LNCAP (cell line): ENCODE data around the gene MYL7.

Source experiments
- TF ChIP-seq, protein P1 (sequence below): fragments of 450-650 bp; IDR thresholded peaks from 2 replicates; pipeline ENCODE4 v1.5.1; 2017; ENCODE audit warnings: mild to moderate bottlenecking

MYL7 gene

DNA sequence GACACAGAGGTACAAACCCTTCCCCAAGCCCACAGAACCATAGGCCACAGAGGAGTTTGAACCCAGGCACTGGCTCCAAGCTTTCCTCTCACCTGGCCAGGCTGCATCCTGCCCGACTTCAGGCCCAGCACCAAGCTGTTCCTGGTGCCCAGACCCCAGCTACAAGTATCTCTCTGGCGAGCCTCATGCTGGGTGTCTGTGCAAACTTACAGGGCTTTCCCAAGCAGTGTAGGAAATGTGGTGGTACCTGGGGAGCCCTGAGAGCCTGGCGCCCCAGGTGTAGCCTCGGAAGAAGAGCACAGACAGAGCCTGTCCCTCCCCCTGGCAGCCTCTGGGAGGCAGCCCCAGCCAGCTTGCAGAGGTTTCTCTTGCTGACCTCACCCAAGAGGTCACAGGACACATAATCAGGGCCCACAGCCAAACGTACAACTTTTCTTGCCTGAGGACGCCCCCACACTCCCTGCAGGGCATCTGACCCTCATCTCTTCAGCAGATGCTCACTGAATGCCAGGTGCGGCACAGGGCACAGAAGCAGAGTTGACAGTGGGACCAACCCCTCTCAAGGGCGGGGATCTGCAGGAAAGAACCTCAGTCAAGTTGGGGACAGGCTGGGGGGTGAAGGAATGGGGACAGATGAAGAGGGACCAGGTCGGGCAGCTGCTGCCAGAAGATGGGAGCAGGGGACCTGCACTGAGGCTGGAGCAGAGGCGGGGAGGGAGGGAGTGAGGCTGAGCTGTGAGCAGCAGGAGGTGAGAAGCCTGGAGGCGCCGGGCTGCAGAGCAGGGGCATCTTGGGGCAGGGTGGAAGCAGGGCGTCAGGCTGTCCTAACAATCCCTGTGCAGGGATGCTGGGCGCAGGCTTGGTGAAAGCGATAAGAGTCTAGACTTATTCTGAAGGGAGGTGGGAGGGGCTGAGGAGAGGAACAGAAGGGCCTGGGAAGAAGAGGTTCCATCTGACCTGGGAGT lies 16.3 kb upstream of the MYL7 start:
- TF ChIP-seq, protein P1, sequence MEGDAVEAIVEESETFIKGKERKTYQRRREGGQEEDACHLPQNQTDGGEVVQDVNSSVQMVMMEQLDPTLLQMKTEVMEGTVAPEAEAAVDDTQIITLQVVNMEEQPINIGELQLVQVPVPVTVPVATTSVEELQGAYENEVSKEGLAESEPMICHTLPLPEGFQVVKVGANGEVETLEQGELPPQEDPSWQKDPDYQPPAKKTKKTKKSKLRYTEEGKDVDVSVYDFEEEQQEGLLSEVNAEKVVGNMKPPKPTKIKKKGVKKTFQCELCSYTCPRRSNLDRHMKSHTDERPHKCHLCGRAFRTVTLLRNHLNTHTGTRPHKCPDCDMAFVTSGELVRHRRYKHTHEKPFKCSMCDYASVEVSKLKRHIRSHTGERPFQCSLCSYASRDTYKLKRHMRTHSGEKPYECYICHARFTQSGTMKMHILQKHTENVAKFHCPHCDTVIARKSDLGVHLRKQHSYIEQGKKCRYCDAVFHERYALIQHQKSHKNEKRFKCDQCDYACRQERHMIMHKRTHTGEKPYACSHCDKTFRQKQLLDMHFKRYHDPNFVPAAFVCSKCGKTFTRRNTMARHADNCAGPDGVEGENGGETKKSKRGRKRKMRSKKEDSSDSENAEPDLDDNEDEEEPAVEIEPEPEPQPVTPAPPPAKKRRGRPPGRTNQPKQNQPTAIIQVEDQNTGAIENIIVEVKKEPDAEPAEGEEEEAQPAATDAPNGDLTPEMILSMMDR: no peak

- TF ChIP-seq, protein P1: no peak
These were observed 15.4 kb upstream of the MYL7 start for GRCh38 chr7:44156453-44157010.

DNA sequence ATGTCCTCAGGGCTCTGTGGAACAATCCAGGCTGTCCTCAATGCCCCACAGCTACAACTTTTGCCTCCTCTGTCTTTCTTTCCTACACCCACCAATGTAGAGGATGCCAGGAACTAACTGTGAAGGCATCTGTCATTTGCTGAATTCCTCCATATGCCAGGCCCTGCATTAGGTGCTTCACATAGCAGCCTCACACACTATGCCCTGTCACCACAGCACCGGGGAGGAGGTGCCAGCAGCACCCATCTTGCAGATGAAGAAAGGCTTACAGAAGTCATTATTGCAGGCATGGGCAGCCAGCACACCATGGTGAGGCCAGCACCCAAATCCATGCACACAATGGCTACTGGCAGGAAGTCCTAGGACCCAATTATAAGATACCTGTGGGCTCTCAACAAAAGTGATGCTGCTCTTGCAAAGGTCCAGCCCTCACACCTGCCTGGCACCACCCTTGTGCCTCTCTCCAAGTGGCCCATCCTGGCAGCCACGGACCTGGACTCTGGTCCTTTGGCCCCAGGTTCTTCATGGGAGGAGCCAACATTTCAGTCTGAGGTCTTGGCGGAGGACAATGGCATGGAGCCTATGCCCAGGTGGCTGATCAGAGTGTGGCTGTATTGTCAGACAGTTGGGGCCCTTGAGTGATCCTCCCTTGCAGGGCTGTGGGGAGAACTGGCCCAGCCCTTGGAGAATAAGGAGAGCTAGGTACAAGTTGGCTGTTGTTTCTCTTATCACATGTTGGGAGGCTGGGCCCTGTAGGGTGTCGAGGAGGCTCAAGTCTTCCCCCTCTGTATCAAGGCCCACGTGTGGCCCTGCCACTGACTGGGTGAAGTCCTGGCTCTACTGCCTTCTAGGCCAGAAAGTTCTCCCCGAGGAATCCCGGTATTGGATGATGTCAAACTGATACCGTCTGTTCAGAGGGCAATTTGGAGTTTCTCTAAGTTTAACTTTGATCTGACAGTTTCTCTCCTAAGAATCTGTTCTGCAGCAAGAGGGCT lies 14.4 kb upstream of the MYL7 start:
- TF ChIP-seq, protein P1: no peak

DNA sequence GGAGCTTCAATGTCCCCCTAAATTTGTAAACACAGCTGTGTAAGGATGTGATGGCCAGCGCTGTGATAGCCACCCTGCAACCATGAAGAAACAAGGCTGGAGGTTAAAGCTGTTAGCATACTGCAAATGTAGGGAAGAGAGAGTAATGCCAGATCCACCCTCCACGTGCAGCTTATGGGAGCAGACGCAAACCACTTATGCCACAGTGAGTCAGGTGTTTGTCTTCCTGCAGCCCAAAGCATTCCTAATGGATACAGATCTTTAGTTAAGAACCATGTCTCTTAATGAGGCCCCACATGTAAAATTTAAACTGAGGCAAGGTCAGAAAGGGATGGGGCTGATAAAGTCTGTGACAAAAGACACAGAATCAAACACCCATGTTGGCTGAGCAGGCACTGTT lies 13.6 kb upstream of the MYL7 start:
- TF ChIP-seq, protein P1: no peak

DNA sequence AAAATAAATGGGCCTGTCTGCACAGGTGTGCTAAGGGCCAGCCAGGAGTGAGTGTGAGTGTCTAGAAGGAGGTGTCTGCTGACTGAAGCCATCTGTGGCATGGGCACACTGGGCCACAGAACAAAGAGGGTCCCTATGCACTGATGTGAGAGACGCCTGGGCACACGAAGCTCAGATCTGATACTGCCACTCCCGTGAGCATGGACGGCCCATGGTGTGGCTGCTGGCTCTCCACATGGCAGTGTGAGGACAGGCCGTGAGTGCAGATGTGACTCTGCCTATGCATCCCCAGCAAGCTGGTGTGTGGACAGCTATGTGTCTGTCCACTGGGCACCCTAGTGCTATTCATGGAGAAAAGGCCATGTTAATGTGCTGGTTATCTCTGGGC lies 12.8 kb upstream of the MYL7 start:
- TF ChIP-seq, protein P1: no peak

GRCh38 chr7:44152971-44153947 lies 12.1 kb upstream of the MYL7 start:
- TF ChIP-seq, protein P1: no peak
